Mammary epithelial cell (primary cell): ENCODE measurements around the gene P2RX2.

Experiments
- CTCF ChIP-seq, 2 donors: IDR thresholded peaks in 1 of 2; conservative IDR thresholded peaks in 1 of 2; 2 replicates each; pipeline ENCODE4 v1.5.1; 2011 to 2012; ENCODE audit warnings: inconsistent platforms in 2 of 2, low read length in 2 of 2, mild to moderate bottlenecking in 2 of 2, control low read depth in 1 of 2, low read depth in 1 of 2; ENCODE audit not compliant: insufficient read depth in 1 of 2; ENCODE audit errors: extremely low read depth in 1 of 2
- EZH2 ChIP-seq: IDR thresholded peaks from 2 replicates; pipeline ENCODE4 v1.6.1; 2012; ENCODE audit warnings: low read length, inconsistent platforms, borderline replicate concordance

- TF ChIP-seq CTCF (conservative IDR thresholded peaks at IDR 0.05 in 1 of 2, IDR thresholded peaks at IDR 0.05 in 1 of 2; ENCODE audit: extremely low read depth in 1 of 2, insufficient read depth in 1 of 2, low read depth in 1 of 2, low read length in 2 of 2) = no peak
- no peak for TF ChIP-seq EZH2
Observed at GRCh38 chr12:132632521-132633228, 14.1 kb downstream of the P2RX2 start.
